Ectodermal cell (in vitro differentiated cells): ENCODE measurements around the gene TNRC6A.

Experiments
- H3K27ac ChIP-seq: 2 replicates; pipeline ENCODE4 v1.7.0; 2013; ENCODE audit warnings: mild to moderate bottlenecking, low read depth, low read length; ENCODE audit not compliant: insufficient read depth, poor library complexity, severe bottlenecking
- H3K27me3 ChIP-seq: 2 replicates; pipeline ENCODE4 v1.7.0; 2013; ENCODE audit warnings: mild to moderate bottlenecking, low read length; ENCODE audit not compliant: insufficient read depth, control insufficient read depth, poor library complexity, severe bottlenecking
- H3K36me3 ChIP-seq: one replicate; pipeline ENCODE4 v1.7.0; 2013; ENCODE audit warnings: low read length; ENCODE audit not compliant: control insufficient read depth, insufficient read depth
- H3K4me1 ChIP-seq: one replicate; pipeline ENCODE4 v1.7.0; 2013; ENCODE audit warnings: low read length; ENCODE audit not compliant: control insufficient read depth, insufficient read depth
- H3K4me3 ChIP-seq: 2 replicates; pipeline ENCODE4 v1.7.0; 2013; ENCODE audit warnings: low read depth, low read length, control low read depth; ENCODE audit not compliant: insufficient read depth
- H3K9me3 ChIP-seq: 2 replicates; pipeline ENCODE4 v1.7.0; 2013; ENCODE audit warnings: mild to moderate bottlenecking, low read length, moderate library complexity; ENCODE audit not compliant: control insufficient read depth
- whole genome bisulfite sequencing, 2 experiments: methylation state at CpG; one replicate each; pipeline ENCODE4 v1.1.7; 2013; ENCODE audit warnings: missing lambda C conversion rate in 2 of 2; 5-methylcytosine and 5-hydroxymethylcytosine counted together

TNRC6A gene

GRCh38 chr16:24754543-24754942 lies 25.1 kb downstream of the TNRC6A start:
- Histone ChIP-seq H3K4me1 (peaks cover 10% of the 10 kb centered on the region), H3K4me3 (no peak overlapping the region), H3K36me3 (no peaks in the 10 kb centered on the region), H3K27ac (no peak overlapping the region), H3K27me3 (no peaks in the 10 kb centered on the region), H3K9me3 (no peaks in the 10 kb centered on the region)
- WGBS, 2 experiments: 93 to 96% methylated on average over 2 of the region's 2 CpGs

- H3K27ac ChIP-seq: no peak overlapping the region
- H3K36me3 ChIP-seq: no peaks in the 10 kb centered on the region
- H3K4me3 ChIP-seq: no peak overlapping the region
- peaks cover 10% of the 10 kb centered on the region for H3K4me1 ChIP-seq
- H3K27me3 ChIP-seq: no peaks in the 10 kb centered on the region
- H3K9me3 ChIP-seq: no peaks in the 10 kb centered on the region
- 90 to 95% methylated on average over 3 of the region's 3 CpGs for WGBS, 2 experiments
These were observed 25.9 kb downstream of the TNRC6A start for GRCh38 chr16:24755201-24755874.

GRCh38 chr16:24758373-24758772 lies 28.9 kb downstream of the TNRC6A start:
- peaks cover 10% of the 10 kb centered on the region for H3K4me1 ChIP-seq
- no peak overlapping the region for H3K27ac ChIP-seq
- no peaks in the 10 kb centered on the region for H3K27me3 ChIP-seq
- H3K36me3 ChIP-seq: no peaks in the 10 kb centered on the region
- no peak overlapping the region for H3K4me3 ChIP-seq
- 91 to 92% methylated on average over 2 of the region's 2 CpGs for WGBS, 2 experiments
- H3K9me3 ChIP-seq: no peaks in the 10 kb centered on the region

- Histone ChIP-seq H3K4me1 (peaks cover 10% of the 10 kb centered on the region), H3K27me3 (no peaks in the 10 kb centered on the region), H3K9me3 (no peaks in the 10 kb centered on the region), H3K27ac (no peak overlapping the region), H3K4me3 (no peak overlapping the region), H3K36me3 (no peaks in the 10 kb centered on the region)
- 96 to 97% methylated on average over 2 of the region's 2 CpGs for WGBS, 2 experiments
These were observed 29.6 kb downstream of the TNRC6A start for GRCh38 chr16:24759006-24759405.

GRCh38 chr16:24761526-24761925 lies 32.1 kb downstream of the TNRC6A start:
- Histone ChIP-seq H3K27me3 (no peaks in the 10 kb centered on the region), H3K4me1 (peaks cover 3% of the 10 kb centered on the region), H3K36me3 (no peaks in the 10 kb centered on the region), H3K9me3 (no peaks in the 10 kb centered on the region), H3K4me3 (no peak overlapping the region), H3K27ac (no peak overlapping the region)
- WGBS, 2 experiments: 86 to 89% methylated on average over 5 to 6 of the region's 6 CpGs

GRCh38 chr16:24764916-24765315 lies 35.5 kb downstream of the TNRC6A start:
- H3K27ac ChIP-seq: no peak overlapping the region
- H3K36me3 ChIP-seq: no peaks in the 10 kb centered on the region
- H3K9me3 ChIP-seq: no peaks in the 10 kb centered on the region
- 90 to 92% methylated on average over 2 of the region's 2 CpGs for WGBS, 2 experiments
- H3K27me3 ChIP-seq: no peaks in the 10 kb centered on the region
- no peaks in the 10 kb centered on the region for H3K4me1 ChIP-seq
- no peak overlapping the region for H3K4me3 ChIP-seq

GRCh38 chr16:24766057-24766456 lies 36.6 kb downstream of the TNRC6A start:
- no peaks in the 10 kb centered on the region for H3K4me1 ChIP-seq
- no peaks in the 10 kb centered on the region for H3K9me3 ChIP-seq
- H3K36me3 ChIP-seq: no peaks in the 10 kb centered on the region
- no peaks in the 10 kb centered on the region for H3K27me3 ChIP-seq
- H3K27ac ChIP-seq: no peak overlapping the region
- 100% methylated on average over 1 to 3 of the region's 3 CpGs for WGBS, 2 experiments
- H3K4me3 ChIP-seq: no peak overlapping the region

GRCh38 chr16:24769806-24770205 lies 40.4 kb downstream of the TNRC6A start:
- Histone ChIP-seq H3K4me1 (no peaks in the 10 kb centered on the region), H3K9me3 (no peaks in the 10 kb centered on the region), H3K36me3 (no peaks in the 10 kb centered on the region), H3K27ac (no peak overlapping the region), H3K27me3 (no peaks in the 10 kb centered on the region), H3K4me3 (no peak overlapping the region)
- WGBS, 2 experiments: 92% methylated on average over 5 of the region's 5 CpGs

- 91 to 94% methylated on average over 2 to 4 of the region's 5 CpGs for WGBS, 2 experiments
- no peaks in the 10 kb centered on the region for H3K9me3 ChIP-seq
- no peaks in the 10 kb centered on the region for H3K36me3 ChIP-seq
- H3K27me3 ChIP-seq: no peaks in the 10 kb centered on the region
- H3K4me1 ChIP-seq: no peaks in the 10 kb centered on the region
- no peak overlapping the region for H3K27ac ChIP-seq
- H3K4me3 ChIP-seq: no peak overlapping the region
These were observed 41.8 kb downstream of the TNRC6A start for GRCh38 chr16:24771132-24771778.

- H3K4me1 ChIP-seq: no peaks in the 10 kb centered on the region
- 91 to 94% methylated on average over 1 of the region's 1 CpG for WGBS, 2 experiments
- H3K4me3 ChIP-seq: no peak overlapping the region
- no peaks in the 10 kb centered on the region for H3K27me3 ChIP-seq
- H3K36me3 ChIP-seq: peaks cover 2% of the 10 kb centered on the region
- H3K9me3 ChIP-seq: no peaks in the 10 kb centered on the region
- no peak overlapping the region for H3K27ac ChIP-seq
These were observed 42.3 kb downstream of the TNRC6A start for GRCh38 chr16:24771779-24772157.
